Adrenal gland (tissue), 12 donors: Measurements from ENCODE around the gene CCDC59. TPM values are rescaled to one million over a fixed set of nuclear protein-coding genes. Genes with fewer than 3 reads are reported as not detected.

Source experiments
- DNase-seq, 7 donors: peaks; one replicate each; pipeline ENCODE4 v3.0.0-alpha.2; 2019 to 2020
- H3K27ac ChIP-seq, 5 donors: fragments of 200-600 bp; sonication (generic) in 4 of 5; 1 replicate in 3 of 5; 2 replicates in 2 of 5; pipeline versions ENCODE4 v1.5.1 to v1.8.0; 2016 to 2020; ENCODE audit warnings: mild to moderate bottlenecking in 1 of 5
- H3K27me3 ChIP-seq: fragments of 200-600 bp; 2 replicates; pipeline ENCODE4 v1.8.0; 2021
- H3K36me3 ChIP-seq, 2 donors: fragments of 200-600 bp; replicated peaks in 1 of 2; 1 replicate in 1 of 2; 2 replicates in 1 of 2; pipeline versions ENCODE4 v1.5.1 to v1.8.0; 2018 to 2022
- H3K4me1 ChIP-seq, 2 donors: fragments of 200-600 bp; replicated peaks in 1 of 2; 1 replicate in 1 of 2; 2 replicates in 1 of 2; pipeline versions ENCODE4 v1.5.1 to v1.8.0; 2018 to 2021
- H3K4me3 ChIP-seq, 4 donors: fragments of 200-600 bp; sonication (generic) in 3 of 4; one replicate each; pipeline ENCODE4 v1.5.1; 2016 to 2018
- H3K9me3 ChIP-seq, 3 donors: fragments of 200-600 bp; sonication (generic) in 1 of 3; replicated peaks in 1 of 3; 1 replicate in 2 of 3; 2 replicates in 1 of 3; pipeline versions ENCODE4 v1.5.1 to v1.8.0; 2016 to 2021
- CTCF ChIP-seq, 6 experiments: fragments of 450-650 bp in 4 of 6; fragments of 200-600 bp in 2 of 6; sonication (generic) in 1 of 6; IDR thresholded peaks; 1 replicate in 5 of 6; 2 replicates in 1 of 6; pipeline versions ENCODE4 v1.5.1 to v1.8.0; 2016 to 2021; ENCODE audit warnings: antibody characterized with exemption in 6 of 6, mild to moderate bottlenecking in 2 of 6, moderate library complexity in 1 of 6
- POLR2A ChIP-seq, 2 donors: fragments of 450-650 bp; IDR thresholded peaks; one replicate each; pipeline ENCODE4 v1.6.1; 2017; ENCODE audit warnings: antibody characterized with exemption in 2 of 2, mild to moderate bottlenecking in 2 of 2, moderate library complexity in 1 of 2
- WGBS, 4 donors: extraction: QIAGEN DNeasy Blood & Tissue Kit in 2 of 4; methylation state at CpG; one replicate each; pipeline versions ENCODE4 v1.1.5 to v1.1.7; 2013 to 2017; 5-methylcytosine and 5-hydroxymethylcytosine counted together
- intact Hi-C, 2 donors: fragments of 100-400 bp; cut with DNase I; formaldehyde crosslinking; loops; one replicate each; pipeline versions ENCODE4 v1.14.1 to v1.15.0; 2022 to 2023
- polyA plus RNA-seq, 3 donors: library from polyadenylated mRNA; stranded (reverse); fragments of 200-250 nt in 2 of 3; fragments of 350-450 nt in 1 of 3; fragmentation: Illumina TruSeq in 1 of 3; extraction: RNeasy Lipid Tissue Mini Kit (QIAGEN cat#74804) in 1 of 3; gene quantifications; one replicate each; pipeline ENCODE4 v1.2.3, GENCODE V29; 2013 to 2014
- total RNA-seq, 9 donors: library from RNA; depleted of rRNA in 4 of 9; stranded (reverse); fragments of >200 nt in 4 of 9; fragments of 120-200 nt in 1 of 9; fragmentation: NEBNext Ultra II Directional in 1 of 9; extraction: Animal tissue kit (Norgen Biotek cat#: 25700) in 1 of 9; gene quantifications; one replicate each; pipeline versions ENCODE4 v1.1.0 to v1.2.4, GENCODE V29; 2013 to 2023
- donor health status: healthy with polysubstance abuse.
- donor health status: Bipolar disorder and iron deficiency.
- donor health status: DM: yes; HTN: yes; CAD: no.
- donor health status: DM: no; HTN: no; CAD: no.
- donor health status: DM: no; HTN: no; CAD: no.
- donor health status: DM: yes; HTN: yes; CAD: no.

CCDC59 gene
- total and polyA plus RNA-seq, 12 donors = 22.4 to 50.5 (median 31.3) TPM

GRCh38 chr12:82359115-82359478 is 910 bp upstream of the CCDC59 start:
- intact Hi-C loops = no loop called here

DNA sequence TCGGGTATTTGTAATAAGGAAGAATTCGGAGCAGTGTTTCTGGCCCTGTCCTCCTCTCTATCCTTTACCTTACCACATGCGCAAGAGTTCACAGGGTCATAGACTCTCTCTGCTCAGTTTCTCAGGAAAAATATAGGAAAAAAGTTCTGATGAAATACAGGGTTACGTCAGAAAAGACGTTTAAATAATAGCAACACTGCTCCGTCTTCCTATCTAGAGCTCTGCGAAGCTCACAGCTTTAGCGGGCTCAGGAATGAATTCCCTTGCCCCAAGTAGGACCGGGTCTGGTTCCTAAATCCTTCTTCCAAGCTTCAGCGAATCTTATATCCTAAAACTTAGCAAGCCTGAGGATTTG is 365 bp downstream of the CCDC59 start:
- H3K4me3 ChIP-seq = peak overlapping the region; percentile 10 to 87 (median 62)
- H3K36me3 ChIP-seq = peaks cover 0 to 23% of the 10 kb centered on the region in 2 donors
- H3K27ac ChIP-seq = peak overlapping the region; percentile 95 to 100 (median 97)
- intact Hi-C loops = no loop called here
- no peak for TF ChIP-seq CTCF (IDR thresholded peaks at IDR 0.05)
- TF ChIP-seq POLR2A (IDR thresholded peaks at IDR 0.05) = no peak
- DNase-seq = no peak
- H3K9me3 ChIP-seq = no peaks in the 10 kb centered on the region
- WGBS, 4 donors = 0 to 1% (median 0%) methylated on average over 8 to 10 of the region's 10 CpGs
- peaks cover 11 to 40% of the 10 kb centered on the region in 2 donors for H3K4me1 ChIP-seq
- no peaks in the 10 kb centered on the region for H3K27me3 ChIP-seq

More at GRCh38 chr12:82359115-82359478, 910 bp upstream of the CCDC59 start:
- TF ChIP-seq POLR2A (IDR thresholded peaks at IDR 0.05) = no peak
- TF ChIP-seq CTCF (IDR thresholded peaks at IDR 0.05) = no peak
- Histone ChIP-seq H3K27me3 (no peaks in the 10 kb centered on the region), H3K4me3 (peak overlapping the region in 3 of 4 donors; percentile 48 to 87 (median 75)), H3K9me3 (no peaks in the 10 kb centered on the region), H3K36me3 (peaks cover 0 to 11% of the 10 kb centered on the region in 2 donors), H3K4me1 (peaks cover 11 to 42% of the 10 kb centered on the region in 2 donors), H3K27ac (peak overlapping the region; percentile 95 to 100 (median 97))
- 15 to 31% (median 19%) methylated on average over 4 of the region's 4 CpGs for WGBS, 4 donors
- DNase-seq = peak in 3 of 7 donors; percentile 10 to 25 (median 21)

GRCh38 chr12:82357340-82357739 is 847 bp downstream of the CCDC59 start:
- no peaks in the 10 kb centered on the region for H3K27me3 ChIP-seq
- no peak for DNase-seq
- TF ChIP-seq CTCF (IDR thresholded peaks at IDR 0.05) (no peak), POLR2A (IDR thresholded peaks at IDR 0.05) (no peak)
- peaks cover 11 to 40% of the 10 kb centered on the region in 2 donors for H3K4me1 ChIP-seq
- peak overlapping the region; percentile 10 to 87 (median 62) for H3K4me3 ChIP-seq
- WGBS, 4 donors = 42 to 51% (median 44%) methylated on average over 4 of the region's 4 CpGs
- intact Hi-C loops = no loop called here
- peaks cover 0 to 28% of the 10 kb centered on the region in 2 donors for H3K36me3 ChIP-seq
- no peaks in the 10 kb centered on the region for H3K9me3 ChIP-seq
- peak overlapping the region in 3 of 5 donors; percentile 95 to 99 (median 97) for H3K27ac ChIP-seq

DNA sequence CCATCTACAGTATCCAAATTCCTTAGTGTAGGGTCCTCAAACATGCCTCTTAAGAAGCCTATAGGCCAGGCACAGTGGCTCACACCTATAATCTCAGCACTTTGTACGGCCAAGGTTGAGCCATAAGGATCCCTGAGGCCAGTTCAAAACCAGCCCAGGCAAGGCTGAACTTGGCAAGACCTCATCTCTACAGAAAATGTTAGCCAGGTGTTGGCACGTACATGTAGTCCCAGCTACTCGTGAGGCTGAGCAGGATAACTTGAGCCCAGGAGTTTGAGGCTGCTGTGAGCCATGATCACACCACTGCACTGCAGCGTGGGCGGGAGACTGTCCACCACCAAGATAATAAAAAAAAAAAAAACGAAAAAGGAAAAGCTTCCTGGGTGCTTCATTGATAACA is 6.8 kb downstream of the CCDC59 start:
- H3K27me3 ChIP-seq = no peaks in the 10 kb centered on the region
- no peak for DNase-seq
- peaks cover 0 to 10% of the 10 kb centered on the region in 2 donors for H3K4me1 ChIP-seq
- H3K27ac ChIP-seq = no peak overlapping the region
- intact Hi-C loops = no loop called here
- no peaks in the 10 kb centered on the region for H3K9me3 ChIP-seq
- TF ChIP-seq CTCF (IDR thresholded peaks at IDR 0.05) = no peak
- WGBS, 4 donors = 90 to 94% (median 92%) methylated on average over 6 of the region's 6 CpGs
- H3K36me3 ChIP-seq = peaks cover 0 to 46% of the 10 kb centered on the region in 2 donors
- H3K4me3 ChIP-seq = no peak overlapping the region
